Ovary (tissue), 9 donors: ENCODE measurements around the gene DUSP19. TPM values are rescaled to one million over a fixed set of nuclear protein-coding genes. Genes with fewer than 3 reads are reported as not detected.

Source experiments
- DNase-seq, 5 donors: peaks; one replicate each; pipeline ENCODE4 v3.0.0-alpha.2; 2019 to 2020
- H3K27ac ChIP-seq, 2 donors: fragments of 200-600 bp; one replicate each; pipeline versions ENCODE4 v1.5.1 to v1.8.0; 2019 to 2022
- H3K27me3 ChIP-seq: fragments of 200-600 bp; one replicate; pipeline ENCODE4 v1.8.0; 2022
- H3K36me3 ChIP-seq: fragments of 200-600 bp; sonication (generic); one replicate; pipeline ENCODE4 v1.5.1; 2019
- H3K4me1 ChIP-seq: one replicate; pipeline ENCODE4 v1.8.1; 2013; ENCODE audit warnings: mild to moderate bottlenecking, moderate library complexity; ENCODE audit not compliant: insufficient read depth
- H3K4me3 ChIP-seq: fragments of 200-600 bp; sonication (generic); one replicate; pipeline ENCODE4 v1.5.1; 2017
- H3K9me3 ChIP-seq, 2 donors: fragments of 200-600 bp in 1 of 2; sonication (generic) in 1 of 2; one replicate each; pipeline versions ENCODE4 v1.5.1 to v1.8.1; 2013 to 2019; ENCODE audit warnings: mild to moderate bottlenecking in 1 of 2, moderate library complexity in 1 of 2
- EP300 ChIP-seq: sonication (generic); formaldehyde crosslinking; IDR thresholded peaks from one replicate; pipeline ENCODE4 v1.6.1; 2017; ENCODE audit warnings: antibody characterized with exemption
- POLR2A ChIP-seq: fragments of 450-650 bp; IDR thresholded peaks from one replicate; pipeline ENCODE4 v1.6.1; 2017; ENCODE audit warnings: antibody characterized with exemption, mild to moderate bottlenecking, moderate library complexity
- WGBS, 3 donors: extraction: QIAGEN DNeasy Blood & Tissue Kit in 1 of 3; methylation state at CpG; one replicate each; pipeline versions ENCODE4 v1.1.5 to v1.1.7; 2013 to 2017; 5-methylcytosine and 5-hydroxymethylcytosine counted together
- intact Hi-C, 4 donors: fragments of 100-400 bp; cut with DNase I; formaldehyde crosslinking; loops; one replicate each; pipeline versions ENCODE4 v1.11.0 to v1.15.1; 2022 to 2023
- polyA plus RNA-seq, 2 donors: library from polyadenylated mRNA; stranded (reverse); fragments of 200-250 nt in 1 of 2; fragments of 350-450 nt in 1 of 2; fragmentation: Illumina TruSeq in 1 of 2; extraction: RNeasy Lipid Tissue Mini Kit (QIAGEN cat#74804) in 1 of 2; gene quantifications; one replicate each; pipeline ENCODE4 v1.2.3, GENCODE V29; 2013 to 2014
- total RNA-seq, 7 donors: library from RNA; depleted of rRNA in 2 of 7; stranded (reverse); fragments of >200 nt in 2 of 7; fragmentation: NEBNext Ultra II Directional in 3 of 7; extraction: Animal tissue kit (Norgen Biotek cat#: 25700) in 3 of 7; gene quantifications; one replicate each; pipeline versions ENCODE4 v1.1.0 to v1.2.4, GENCODE V29; 2016 to 2023
- TF ChIP-seq, protein P1 (sequence below), 3 donors: fragments of 450-650 bp in 2 of 3; fragments of 200-600 bp in 1 of 3; IDR thresholded peaks; one replicate each; pipeline versions ENCODE4 v1.5.1 to v1.8.0; 2016 to 2022; ENCODE audit warnings: antibody characterized with exemption in 3 of 3, mild to moderate bottlenecking in 1 of 3
- donor health status: DM: no; HTN: no; CAD: no; lungs with moderate emphysema.
- donor health status: DM: no; HTN: no; CAD: no.
- donor health status: Bipolar disorder and iron deficiency.
- donor health status: DM: yes; HTN: yes; CAD: no.
- donor health status: DM: no; HTN: no; CAD: no.
- donor health status: DM: yes; HTN: yes; CAD: no.

DUSP19 gene
- total and polyA plus RNA-seq, 9 donors, result 1.4 to 5.5 (median 3.4) TPM

DNA sequence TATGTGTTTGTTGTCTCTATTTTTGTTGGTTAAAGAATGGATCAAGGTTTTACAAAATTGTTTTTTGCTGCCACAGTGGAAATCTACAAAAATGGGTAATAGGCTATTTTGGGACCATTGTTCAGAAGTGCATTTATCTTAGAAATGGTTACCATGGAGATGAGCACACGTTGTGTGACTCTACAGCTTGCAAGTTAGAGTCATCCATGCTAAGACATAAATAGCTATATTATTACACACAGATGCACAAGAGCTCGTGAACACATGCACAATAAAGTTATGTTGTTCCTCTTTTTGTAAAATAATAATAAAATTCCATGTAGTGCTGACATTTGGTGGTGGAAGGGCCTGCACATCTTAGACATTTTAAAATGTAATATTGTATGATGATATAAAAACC lies 15.5 kb upstream of the DUSP19 start:
- H3K36me3 ChIP-seq, result no peaks in the 10 kb centered on the region
- intact Hi-C loops, result no loop called here
- H3K4me3 ChIP-seq, result no peak overlapping the region
- no peak for TF ChIP-seq EP300
- TF ChIP-seq, protein P1, sequence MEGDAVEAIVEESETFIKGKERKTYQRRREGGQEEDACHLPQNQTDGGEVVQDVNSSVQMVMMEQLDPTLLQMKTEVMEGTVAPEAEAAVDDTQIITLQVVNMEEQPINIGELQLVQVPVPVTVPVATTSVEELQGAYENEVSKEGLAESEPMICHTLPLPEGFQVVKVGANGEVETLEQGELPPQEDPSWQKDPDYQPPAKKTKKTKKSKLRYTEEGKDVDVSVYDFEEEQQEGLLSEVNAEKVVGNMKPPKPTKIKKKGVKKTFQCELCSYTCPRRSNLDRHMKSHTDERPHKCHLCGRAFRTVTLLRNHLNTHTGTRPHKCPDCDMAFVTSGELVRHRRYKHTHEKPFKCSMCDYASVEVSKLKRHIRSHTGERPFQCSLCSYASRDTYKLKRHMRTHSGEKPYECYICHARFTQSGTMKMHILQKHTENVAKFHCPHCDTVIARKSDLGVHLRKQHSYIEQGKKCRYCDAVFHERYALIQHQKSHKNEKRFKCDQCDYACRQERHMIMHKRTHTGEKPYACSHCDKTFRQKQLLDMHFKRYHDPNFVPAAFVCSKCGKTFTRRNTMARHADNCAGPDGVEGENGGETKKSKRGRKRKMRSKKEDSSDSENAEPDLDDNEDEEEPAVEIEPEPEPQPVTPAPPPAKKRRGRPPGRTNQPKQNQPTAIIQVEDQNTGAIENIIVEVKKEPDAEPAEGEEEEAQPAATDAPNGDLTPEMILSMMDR (IDR thresholded peaks at IDR 0.05), result no peak
- no peak for TF ChIP-seq POLR2A
- WGBS, 3 donors, result 33 to 38% (median 38%) methylated on average over 2 of the region's 2 CpGs
- H3K4me1 ChIP-seq, result no peaks in the 10 kb centered on the region
- H3K27ac ChIP-seq, result no peak overlapping the region
- no peak for DNase-seq
- no peaks in the 10 kb centered on the region for H3K27me3 ChIP-seq
- no peaks in the 10 kb centered on the region for H3K9me3 ChIP-seq

DNA sequence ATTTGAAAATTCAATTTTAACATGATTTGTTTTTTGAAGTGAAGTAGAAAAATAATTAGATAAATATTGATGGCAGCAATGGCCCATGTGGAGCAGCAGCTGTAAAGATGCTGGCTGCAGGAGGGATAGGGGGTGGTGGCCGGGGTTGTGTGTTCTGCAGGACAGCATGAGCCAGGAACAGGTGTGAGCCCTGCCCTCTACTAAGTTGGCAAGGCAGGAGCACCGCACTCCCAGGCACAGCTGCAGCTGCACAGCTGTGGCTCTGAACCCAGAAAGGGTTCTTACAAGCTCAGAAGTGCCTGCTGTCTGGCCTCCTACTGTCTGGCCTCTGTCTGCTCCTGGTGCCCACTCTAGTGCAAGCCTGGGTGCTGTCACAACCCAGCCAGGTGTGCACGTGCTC lies 10.0 kb upstream of the DUSP19 start:
- no peaks in the 10 kb centered on the region for H3K9me3 ChIP-seq
- intact Hi-C loops, result no loop called here
- WGBS, 3 donors, result 76 to 88% (median 80%) methylated on average over 3 of the region's 3 CpGs
- H3K36me3 ChIP-seq, result no peaks in the 10 kb centered on the region
- H3K4me1 ChIP-seq, result no peaks in the 10 kb centered on the region
- TF ChIP-seq POLR2A (no peak), EP300 (no peak)
- TF ChIP-seq, protein P1 (IDR thresholded peaks at IDR 0.05), result no peak
- no peak for DNase-seq
- no peak overlapping the region for H3K4me3 ChIP-seq
- H3K27ac ChIP-seq, result no peak overlapping the region
- H3K27me3 ChIP-seq, result no peaks in the 10 kb centered on the region

DNA sequence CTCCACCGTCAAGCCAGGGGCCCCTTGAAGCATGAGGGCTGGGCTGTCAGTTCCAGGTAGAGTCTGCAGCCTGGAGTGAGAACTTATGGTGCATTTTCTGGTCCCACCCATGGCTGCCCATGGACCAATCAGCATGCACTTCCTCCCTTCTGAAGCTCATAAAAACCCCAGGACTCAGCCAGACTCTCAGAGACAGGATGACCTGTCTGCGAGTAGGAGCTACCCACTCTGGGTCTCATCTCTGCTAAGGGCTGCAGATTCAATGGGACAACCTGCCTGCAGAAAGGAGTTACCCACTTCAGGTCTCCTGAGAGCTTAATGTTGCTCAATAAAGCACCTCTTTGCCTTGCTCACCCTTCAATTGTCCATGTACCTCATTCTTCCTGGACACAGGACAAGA lies 9.4 kb upstream of the DUSP19 start:
- no peak for DNase-seq
- Histone ChIP-seq H3K4me3 (no peak overlapping the region), H3K27ac (no peak overlapping the region), H3K27me3 (no peaks in the 10 kb centered on the region), H3K36me3 (no peaks in the 10 kb centered on the region), H3K9me3 (no peaks in the 10 kb centered on the region), H3K4me1 (no peaks in the 10 kb centered on the region)
- 85 to 97% (median 88%) methylated on average over 2 of the region's 2 CpGs for WGBS, 3 donors
- TF ChIP-seq, protein P1 (IDR thresholded peaks at IDR 0.05), result no peak
- TF ChIP-seq EP300 (no peak), POLR2A (no peak)
- intact Hi-C loops, result no loop called here

DNA sequence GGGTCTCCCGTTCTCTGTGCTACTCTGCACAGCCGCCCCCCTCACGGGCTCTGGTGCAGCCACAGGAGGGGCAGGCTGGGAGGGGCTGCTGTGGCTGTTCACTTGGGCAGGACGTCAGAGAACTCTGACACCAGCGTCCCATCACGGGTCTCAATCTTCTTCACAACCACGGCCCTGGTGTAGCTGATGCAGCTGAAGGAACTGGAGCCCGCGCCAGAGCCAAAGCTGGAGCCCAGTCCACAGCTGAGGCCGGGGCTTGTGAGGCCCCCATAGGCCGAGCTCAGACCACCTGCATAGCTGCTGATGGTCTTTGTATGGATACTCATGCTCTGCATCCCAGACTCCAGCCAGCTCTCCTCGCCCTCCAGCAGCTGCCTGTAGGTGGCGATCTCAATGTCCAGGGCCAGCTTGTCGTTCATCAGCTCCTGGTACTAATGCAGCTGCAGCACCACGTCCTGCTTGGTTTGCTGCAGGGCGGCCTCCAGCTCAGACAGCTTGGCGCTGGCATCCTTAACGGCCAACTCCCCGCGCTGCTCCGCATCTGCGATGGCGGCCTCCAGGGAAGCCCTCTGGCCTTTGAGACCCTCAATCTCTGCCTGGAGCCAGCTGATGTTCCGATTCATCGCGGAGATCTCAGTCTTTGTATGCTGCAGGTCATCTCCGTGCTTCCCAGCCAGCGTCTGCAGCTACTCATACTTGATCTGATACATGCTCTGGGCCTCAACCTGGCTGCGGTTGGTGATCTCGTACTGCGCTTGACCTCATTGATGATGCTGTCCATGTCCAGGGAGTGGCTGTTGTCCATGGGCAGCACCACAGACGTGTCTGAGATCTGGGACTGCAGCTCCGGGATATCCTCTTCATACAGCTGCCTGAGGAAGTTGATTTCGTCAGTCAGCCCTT lies 7.4 kb upstream of the DUSP19 start:
- Histone ChIP-seq H3K27me3 (no peaks in the 10 kb centered on the region), H3K9me3 (no peaks in the 10 kb centered on the region), H3K4me1 (no peaks in the 10 kb centered on the region), H3K36me3 (no peaks in the 10 kb centered on the region), H3K27ac (no peak overlapping the region), H3K4me3 (no peak overlapping the region)
- DNase-seq, result no peak
- no peak for TF ChIP-seq POLR2A
- TF ChIP-seq, protein P1 (IDR thresholded peaks at IDR 0.05), result no peak
- TF ChIP-seq EP300, result no peak
- 69 to 75% (median 70%) methylated on average over 34 of the region's 34 CpGs for WGBS, 3 donors
- intact Hi-C loops, result no loop called here
